Coronary artery (tissue), 2 donors: Measurements from ENCODE around the gene NUP210L.

ENCODE experiments used
- DNase-seq: peaks from one replicate; pipeline ENCODE4 v3.0.0-alpha.2; 2017; ENCODE audit warnings: low spot score
- H3K27ac ChIP-seq, 2 donors: fragments of 200-600 bp; sonication (generic); one replicate each; pipeline ENCODE4 v1.5.1; 2016 to 2019
- H3K4me3 ChIP-seq: fragments of 200-600 bp; sonication (generic); 2 replicates; pipeline ENCODE4 v1.5.1; 2016; ENCODE audit warnings: mild to moderate bottlenecking, moderate library complexity
- CTCF ChIP-seq: fragments of 200-600 bp; sonication (generic); IDR thresholded peaks from one replicate; pipeline ENCODE4 v1.5.1; 2019; ENCODE audit warnings: antibody characterized with exemption

Gene NUP210L

GRCh38 chr1:153942766-153943549 lies 211.9 kb downstream of the NUP210L start:
- H3K27ac ChIP-seq, result no peak overlapping the region
- no peak for TF ChIP-seq CTCF
- no peak overlapping the region for H3K4me3 ChIP-seq
- no peak for DNase-seq
